RCC 7860 (cell line): ENCODE results near the gene GCM1.
A peak's percentile ranks its signal among the peaks of the same experiment; 100 is the strongest.

Experiments
- DNase-seq: peaks from one replicate; pipeline ENCODE4 v3.0.0-alpha.2; 2015; ENCODE audit warnings: low spot score
- FAIRE-seq: peaks from 2 replicates; lab custom pipeline; 2012; peaks lifted over from hg19 to GRCh38; lab: Jason Lieb, UNC

The GCM1 gene

DNA sequence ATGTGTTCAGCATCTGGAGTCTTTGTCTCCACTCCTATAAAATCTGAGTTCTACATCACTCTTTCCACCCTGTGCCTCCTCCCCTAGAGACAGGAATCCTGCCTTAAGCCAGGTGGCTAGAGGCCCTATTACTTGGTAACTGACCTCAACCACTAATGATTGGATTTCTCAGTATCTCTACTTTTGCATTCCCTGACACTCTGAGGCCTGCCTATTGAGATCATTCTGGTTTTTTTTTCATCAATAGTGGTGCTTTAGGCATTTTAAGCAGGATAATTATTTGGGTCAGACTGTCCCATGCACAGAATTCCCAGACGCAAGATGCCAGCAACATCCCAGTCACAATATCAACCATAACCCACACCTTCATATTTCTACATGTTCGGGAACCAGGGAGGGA lies 3.9 kb upstream of the GCM1 start:
- FAIRE-seq (no peak), DNase-seq (no peak)

DNA sequence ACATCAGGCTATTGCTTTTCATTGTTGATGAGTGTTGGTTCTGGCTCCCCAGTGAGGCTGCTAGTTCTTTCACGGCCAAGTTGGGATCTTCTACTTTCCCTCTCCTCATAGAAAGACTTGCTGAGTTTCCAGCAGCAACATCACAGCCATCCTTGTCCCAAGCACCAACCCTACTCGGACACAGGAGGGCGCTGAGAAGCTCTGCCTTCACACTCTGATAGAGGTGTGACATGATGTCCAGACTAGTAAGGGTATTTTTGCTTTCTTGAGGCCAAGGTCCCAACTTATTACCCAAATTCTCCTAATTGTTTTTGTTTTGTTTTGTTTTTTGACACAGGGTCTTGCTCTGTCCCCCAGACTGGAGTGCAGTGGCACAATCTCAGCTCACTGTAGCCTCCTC lies 3.0 kb upstream of the GCM1 start:
- no peak for FAIRE-seq
- DNase-seq: no peak

DNA sequence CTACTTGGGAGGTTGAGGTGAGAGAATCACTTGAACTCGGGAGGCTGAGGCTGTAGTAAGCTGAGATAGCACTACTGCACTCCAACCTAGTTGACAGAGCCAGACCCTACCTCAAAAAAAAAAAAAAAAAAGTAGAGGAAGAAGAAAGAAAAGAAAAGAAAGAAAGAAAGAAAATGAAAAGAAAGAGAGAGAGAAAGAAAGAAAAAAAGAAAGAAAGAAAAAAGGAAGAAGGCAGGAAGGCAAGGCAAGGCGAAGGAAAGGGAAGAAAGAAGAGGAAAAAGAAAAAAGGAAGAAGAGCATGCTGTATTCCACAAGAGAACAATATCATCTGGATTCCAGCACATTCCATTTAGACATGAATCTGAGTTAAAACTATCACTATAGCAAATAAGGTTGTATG lies 3.8 kb downstream of the GCM1 start:
- FAIRE-seq (no peak), DNase-seq (no peak)

DNA sequence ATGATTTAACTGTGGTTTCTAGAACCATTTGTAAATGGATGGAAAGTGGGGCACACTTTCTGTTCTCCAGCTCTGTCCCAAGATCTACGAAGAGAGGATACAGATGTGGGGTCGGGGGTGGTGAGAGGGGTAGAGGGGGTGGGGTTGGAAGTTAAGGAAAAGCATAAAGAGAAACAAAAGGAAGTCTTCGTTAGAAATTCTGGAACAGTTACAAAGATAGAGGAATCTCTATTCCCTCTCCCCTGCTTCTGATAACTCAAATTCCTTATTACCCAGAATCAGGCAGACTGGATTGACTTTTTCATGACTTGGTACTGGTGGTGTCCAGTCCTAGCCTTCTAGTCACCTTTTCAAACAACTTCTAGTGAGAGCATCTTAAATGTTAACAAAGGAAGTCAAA lies 4.9 kb downstream of the GCM1 start:
- DNase-seq: no peak

DNA sequence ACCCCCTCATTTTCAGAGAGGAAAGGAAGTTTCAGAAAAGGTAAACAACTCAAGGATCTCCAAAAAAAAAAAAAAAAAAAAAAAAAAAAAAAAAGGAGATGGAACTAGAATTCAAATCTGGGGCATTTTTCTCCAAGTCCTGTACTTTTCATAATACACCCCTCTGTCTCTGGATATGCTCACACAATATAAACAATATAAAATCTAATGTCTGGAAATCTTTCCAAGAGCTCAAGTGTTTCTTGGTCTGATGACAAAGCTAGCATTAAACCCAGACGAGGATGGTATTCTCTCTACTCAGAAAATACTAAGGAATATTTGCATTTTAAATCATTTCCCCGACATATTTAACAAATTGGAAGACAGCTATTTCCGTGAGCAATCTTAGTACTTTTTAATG lies 5.8 kb downstream of the GCM1 start:
- no peak for FAIRE-seq

More for the DNA sequence above, 4.9 kb downstream of the GCM1 start:
- no peak for FAIRE-seq

DNA sequence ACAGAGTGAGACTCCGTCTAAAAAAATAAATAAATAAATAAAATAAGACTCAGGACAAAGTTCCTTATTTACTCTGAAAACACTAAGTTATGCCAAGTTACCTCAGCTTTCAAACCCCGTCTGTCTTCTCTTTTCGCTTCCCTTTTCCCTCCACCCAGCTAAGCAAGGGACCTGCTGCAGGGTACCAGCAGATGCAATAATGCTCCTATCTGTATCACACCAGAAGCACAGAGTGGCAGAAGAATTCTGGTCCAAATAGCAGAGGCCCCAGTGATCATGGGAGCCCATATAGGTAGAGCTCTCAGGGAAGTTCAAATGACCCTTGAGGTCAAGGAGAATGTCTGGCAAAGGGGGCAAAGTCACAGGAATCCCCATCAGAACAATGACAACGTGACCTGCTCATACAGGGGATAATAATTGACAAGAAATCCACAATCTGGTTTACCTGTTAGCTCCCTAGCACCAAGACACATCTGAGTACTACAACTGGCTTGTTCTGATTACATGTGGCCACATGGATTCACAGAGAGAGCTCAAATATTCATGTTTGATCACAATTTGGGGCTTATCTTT lies 8.7 kb downstream of the GCM1 start:
- FAIRE-seq: no peak

More for the DNA sequence above, 5.8 kb downstream of the GCM1 start:
- no peak for DNase-seq

DNA sequence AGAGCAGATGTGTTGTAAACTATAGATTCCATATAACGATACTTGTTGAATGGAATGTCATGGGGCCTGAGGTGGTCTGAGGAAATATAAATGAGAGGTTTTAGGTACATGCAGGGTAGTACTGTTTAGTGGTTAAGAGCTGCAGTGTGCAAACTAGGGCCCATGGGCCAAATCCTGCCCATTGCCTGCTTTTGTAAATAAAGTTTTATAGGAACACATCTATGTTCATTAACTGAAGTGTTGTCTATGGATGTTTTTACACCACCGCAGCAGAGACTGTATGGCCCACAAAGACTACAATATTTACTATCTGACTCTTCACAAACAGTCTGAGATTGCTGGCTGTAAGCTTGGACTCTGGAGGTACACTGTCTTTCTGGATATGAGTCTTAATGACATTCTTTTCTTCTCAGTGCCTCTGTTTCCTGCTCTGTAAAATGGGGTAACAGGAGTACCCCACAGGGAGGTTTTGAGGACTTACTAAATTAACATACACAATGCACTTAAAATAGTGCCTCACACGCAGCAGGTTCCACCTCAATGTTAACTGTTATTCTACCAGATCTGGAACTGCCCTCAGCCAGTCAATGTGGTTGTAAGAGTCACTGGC lies 12.5 kb downstream of the GCM1 start:
- DNase-seq (no peak), FAIRE-seq (no peak)

More for the DNA sequence above, 8.7 kb downstream of the GCM1 start:
- no peak for DNase-seq

DNA sequence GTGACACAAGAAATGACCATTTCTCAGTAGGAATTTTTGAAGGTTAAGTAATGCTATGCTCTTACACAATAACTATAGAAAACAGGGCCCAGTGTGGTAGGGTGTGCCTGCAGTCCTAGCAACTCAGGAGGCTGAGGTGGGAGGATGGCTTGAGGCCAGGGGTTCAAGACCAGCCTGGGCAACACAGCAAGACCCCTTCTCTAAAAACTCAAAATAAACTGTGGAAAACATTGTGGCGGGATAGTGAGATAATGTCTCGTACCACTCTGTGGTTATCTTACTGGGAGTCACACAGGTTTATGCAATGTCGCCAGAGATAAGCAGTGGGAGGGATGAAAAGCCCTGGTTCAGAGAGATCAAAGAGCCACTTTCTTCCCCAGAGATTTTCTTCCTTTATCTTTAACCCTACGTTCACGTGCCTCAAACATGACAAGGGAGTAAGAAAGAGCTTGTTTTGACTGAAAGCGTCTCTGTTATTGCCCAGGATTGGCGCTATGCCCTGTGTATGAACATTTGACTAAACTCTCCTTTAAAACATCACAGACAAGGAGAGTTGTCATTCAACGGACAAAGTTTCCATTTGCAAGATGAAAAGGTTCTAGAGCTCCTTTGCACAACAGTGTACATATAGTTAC lies 13.9 kb downstream of the GCM1 start:
- FAIRE-seq (no peak), DNase-seq (no peak)

DNA sequence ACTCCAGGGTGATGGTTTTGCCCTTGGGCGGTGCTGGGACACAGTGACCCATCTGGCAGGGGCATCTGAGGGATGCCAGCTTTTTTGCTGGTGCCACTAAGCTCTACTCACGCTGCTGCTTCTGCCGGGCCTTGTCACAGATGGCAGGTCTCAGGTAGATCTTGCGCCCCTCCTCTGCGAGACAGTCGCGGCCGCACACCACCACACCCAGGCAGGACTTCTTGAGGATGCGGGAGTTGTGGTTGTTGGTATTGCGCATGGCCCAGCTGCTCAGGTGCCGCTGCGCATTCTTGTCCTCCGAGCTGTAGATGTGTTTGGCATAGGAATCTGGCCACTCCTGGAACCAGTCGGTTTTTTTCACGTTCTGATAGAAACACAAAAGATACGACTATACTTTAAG lies 14.7 kb downstream of the GCM1 start:
- FAIRE-seq: no peak
- no peak for DNase-seq

DNA sequence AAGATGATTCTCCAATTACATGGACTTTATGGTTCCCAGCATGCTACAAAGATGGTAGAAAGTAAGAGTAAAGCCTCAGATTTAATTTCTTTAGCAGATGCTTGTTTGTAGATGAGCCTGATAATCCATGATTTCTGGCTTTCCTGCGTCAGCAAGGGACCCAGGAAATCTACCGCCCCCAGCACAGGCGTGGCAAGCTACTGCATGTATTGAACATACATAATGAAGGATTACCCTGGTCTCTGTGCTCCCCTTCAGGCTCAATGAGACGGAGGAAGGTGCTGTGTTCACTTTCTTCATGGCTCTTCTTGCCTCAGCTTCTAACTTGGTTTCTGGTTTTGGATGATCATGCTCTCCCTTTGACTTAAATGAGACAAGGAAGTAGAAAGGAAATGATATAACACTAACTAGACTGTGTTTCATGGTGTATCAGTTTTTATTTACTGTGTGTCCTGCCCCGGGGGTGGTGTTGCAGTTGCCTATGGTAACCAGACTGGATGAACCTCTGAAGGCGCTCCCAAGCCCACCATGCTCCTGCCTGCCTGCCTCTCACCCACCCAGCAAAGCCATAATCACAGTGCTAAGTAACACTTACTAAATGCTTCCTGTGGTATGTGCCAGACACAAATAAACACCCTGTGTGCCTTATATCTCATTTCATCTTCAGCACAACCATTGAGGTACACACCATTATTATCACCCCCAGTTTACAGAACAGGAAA lies 17.9 kb downstream of the GCM1 start:
- FAIRE-seq (no peak), DNase-seq (no peak)

DNA sequence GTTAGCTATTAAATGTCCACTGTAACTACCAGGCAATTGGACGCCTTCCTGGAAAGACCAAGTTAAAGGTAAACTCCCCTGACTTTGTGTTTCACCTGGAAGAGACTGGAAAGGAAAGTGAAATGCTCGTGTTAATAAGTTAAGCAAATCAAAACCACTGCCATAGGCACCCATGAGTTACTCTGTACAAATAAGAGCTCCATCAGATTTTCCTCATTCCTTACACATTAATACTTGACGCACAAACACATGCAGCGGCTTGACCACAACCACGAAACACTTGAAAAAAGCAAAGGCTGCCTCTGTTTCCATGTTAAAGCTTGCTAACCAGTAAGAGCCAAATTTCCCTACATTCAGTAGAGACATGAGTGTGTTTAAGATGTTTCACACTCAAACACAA lies 19.8 kb downstream of the GCM1 start:
- DNase-seq (peak; percentile 66), FAIRE-seq (peak; percentile 89)

DNA sequence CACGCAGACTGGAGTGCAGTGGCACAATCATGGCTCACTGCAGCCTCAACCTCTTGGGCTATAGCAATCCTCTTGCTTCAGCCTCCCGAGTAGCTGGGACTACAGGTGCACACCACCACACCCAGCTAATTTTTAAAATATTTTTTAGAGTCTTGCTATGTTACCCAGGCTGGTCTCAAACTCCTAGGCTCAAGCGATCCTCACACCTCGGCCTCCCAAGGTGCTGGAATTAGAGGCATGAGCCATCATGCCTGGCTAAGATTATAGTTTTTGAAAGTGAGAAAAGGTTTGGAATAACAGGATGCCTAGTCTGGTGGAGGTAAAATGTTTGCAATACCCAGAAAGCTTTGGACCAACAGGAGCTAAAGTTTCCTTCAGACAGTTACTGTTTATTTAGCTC lies 23.4 kb downstream of the GCM1 start:
- no peak for FAIRE-seq

DNA sequence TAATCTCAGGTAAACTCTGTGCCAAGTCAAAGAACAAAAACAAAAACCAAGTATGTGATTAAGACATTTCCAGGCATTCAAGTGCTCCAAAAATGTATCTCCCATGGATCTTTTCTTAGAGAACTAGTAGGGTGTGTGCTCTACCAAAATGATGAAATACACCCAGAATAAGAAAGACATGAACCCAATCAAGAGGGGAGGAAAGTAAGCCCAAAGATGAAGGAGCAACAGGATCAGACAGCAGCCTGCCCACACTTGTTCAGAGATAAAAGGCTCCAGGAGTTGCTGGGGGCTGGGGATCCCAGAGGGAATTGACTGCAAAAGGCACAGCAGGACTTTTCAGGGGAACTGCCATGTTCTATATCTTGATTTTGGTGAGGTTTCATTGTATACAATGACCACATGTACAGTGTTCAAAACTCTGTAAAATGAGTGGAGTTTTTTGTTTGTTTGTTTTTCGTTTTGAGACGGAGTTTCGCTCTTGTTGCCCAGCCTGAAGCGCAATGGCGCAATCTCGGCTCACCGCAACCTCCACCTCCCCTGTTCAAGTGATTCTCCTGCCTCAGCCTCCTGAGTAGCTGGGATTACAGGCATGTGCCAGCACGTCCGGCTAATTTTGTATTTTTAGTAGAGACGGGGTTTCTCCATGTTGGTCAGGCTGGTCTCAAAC lies 24.4 kb downstream of the GCM1 start:
- FAIRE-seq (no peak), DNase-seq (no peak)

More for the DNA sequence above, 23.4 kb downstream of the GCM1 start:
- DNase-seq: no peak

DNA sequence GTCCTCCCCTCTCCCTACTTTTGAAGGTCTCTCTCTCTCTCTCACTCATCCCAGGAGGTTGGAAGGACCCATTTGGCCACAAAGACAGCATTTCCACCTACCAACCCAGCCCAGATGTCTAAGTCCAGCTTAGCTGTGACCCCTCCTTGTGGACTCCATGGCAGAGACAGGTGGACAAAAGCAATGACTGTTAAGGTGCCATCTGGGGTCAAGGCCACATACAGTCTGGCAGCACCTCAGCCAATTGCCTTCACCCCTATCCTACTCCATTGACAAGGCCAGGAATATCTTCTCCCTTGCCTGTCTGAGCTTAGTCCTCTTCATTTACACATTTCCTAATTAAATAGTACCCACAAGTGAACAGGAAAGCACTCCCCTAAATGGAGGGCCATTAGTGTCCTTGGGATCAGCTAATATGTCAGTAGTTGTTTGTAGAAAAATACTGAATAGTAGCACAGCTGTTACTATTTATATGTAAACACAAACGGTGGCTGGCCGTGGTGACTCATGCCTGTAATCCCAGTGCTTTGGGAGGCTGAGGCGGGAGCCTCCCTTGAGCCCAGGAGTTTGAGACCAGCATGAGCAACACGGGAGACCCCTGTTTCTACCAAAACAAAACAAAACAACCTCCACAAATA lies 28.8 kb downstream of the GCM1 start:
- DNase-seq (no peak), FAIRE-seq (no peak)

DNA sequence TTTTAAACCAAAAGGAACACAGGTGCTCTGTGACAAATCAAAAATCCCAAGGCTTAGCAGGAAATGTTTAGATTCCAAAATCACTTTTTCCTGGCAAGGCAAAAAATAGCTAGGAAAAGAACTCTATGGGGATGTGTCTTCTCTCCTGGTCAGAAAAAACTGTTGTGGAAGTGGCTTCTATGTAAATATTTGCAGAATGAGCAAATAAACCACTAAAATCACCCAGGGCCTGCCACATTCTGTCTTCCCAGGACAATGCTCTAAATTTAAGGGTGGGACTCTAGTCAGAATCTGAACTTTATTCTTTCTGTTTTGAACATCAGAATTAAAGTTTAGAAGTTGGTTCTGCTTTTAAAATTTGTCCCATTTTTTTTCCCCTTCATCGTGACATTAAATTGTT lies 29.3 kb downstream of the GCM1 start:
- FAIRE-seq: no peak
- no peak for DNase-seq

DNA sequence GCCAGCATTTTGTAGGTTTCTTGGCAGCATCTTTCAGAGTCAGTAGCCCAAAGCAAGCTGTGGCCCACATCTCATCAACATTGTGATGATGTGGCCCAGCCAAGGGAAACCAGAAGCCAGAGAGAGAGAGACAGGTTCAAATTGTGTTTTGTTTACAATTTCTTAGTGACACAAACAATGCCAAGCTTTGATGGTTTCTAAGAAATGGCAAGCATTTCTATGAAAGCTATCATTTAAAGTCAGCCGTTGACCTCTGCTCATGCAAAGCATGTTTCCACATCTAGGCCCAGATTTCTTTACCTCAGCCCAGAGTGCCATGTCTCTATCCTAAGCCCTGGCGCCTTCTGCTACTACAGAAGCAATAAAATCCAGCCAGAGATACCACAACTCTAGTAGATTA lies 32.9 kb downstream of the GCM1 start:
- DNase-seq (no peak), FAIRE-seq (no peak)

DNA sequence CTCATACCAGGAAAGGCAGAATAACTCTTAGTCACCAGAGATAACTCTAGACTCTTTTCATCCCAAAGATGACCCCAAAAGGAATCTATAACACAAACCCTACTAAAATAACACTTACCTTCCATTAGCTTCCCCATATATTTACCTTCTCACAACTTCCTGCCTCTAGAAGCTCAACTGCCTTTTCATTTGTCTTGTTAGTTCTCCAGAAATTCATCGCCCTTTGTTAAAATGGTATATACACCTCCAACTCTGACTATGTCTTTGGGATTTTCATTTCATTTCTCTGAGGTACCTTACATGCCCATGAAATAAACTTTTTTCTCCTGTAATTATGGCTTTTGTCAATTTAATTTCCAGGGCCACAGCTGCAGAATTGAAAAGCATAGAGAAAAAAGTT lies 33.5 kb downstream of the GCM1 start:
- DNase-seq (no peak), FAIRE-seq (no peak)

DNA sequence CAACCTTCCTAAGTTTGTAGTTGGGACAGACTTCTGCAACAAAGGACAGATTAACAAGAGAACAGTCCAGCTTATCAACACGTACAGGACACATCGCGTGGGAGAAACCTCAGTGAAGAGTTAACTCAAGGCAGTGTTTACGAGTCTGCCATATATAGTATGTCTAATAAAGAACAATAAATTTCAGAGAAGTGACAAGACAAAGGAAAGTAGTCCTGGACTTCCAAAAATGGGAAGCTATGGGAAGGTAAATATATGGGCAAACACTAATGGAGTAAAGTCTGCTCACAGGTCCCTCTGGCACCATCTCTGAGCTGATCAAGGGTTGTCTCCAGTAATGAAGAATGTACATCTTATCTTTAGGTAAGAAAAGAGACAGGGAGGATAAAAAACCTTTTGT lies 34.9 kb downstream of the GCM1 start:
- FAIRE-seq: no peak
- DNase-seq: no peak

DNA sequence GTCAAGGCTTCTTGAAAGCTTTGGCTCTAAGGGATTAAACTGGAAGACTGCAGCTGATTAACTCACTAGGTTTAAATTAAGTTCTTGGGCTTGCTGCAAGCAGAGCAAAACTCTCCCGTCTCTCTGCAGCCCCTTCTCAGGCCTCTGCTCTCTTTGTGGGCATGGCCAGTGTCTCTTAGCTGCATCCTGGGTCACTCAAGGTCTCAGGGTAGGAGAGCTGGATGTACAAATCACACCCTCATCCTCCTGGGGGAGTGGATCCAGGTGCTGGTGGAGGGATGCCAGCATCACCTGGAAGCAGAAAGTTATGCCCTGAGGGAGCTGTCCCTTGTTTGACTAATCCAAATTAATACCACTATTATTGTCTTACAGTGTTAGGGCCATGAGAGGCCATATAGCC lies 35.8 kb downstream of the GCM1 start:
- FAIRE-seq (no peak), DNase-seq (no peak)

DNA sequence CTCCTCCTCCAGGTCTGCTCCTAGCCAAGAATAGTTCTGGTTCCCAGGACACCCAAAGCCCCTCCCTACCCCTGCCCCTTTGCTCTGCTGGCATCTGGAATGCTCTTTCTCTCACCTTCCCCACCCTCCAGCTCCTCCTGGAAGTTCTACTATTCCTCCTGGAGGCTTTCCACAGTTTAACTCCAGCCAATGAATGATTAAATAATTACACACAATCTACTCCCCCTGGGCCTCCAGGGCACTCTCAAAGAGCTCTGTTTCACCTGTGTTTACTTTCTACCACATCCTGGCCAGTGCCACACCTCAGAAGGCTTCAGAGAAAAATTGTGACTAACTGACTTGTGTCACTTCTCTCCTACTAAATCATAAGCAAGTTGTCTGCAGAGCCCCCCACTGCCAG lies 36.2 kb downstream of the GCM1 start:
- peak; percentile 43 for DNase-seq

DNA sequence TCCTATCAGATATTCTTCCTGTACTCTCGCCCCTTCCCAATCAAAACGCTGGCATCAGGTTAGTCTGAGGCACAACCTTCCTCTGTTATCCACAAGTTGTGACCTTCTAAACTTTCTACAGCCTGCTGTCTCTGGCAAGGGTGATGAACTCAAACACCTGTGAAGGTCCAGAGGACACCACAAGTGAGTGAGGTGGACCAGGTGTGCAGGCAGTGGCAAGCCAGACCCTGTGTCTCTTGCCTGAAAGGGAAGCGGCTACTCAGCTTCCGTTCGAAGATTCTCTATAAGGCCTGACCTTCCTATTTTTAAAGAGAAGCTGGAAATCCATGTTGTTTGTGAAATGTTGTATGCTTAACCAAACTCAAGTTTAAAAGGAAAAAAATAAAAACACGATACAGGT lies 36.8 kb downstream of the GCM1 start:
- no peak for DNase-seq
- no peak for FAIRE-seq

More for the DNA sequence above, 36.2 kb downstream of the GCM1 start:
- FAIRE-seq: no peak
